Spleen (tissue), 11 donors: ENCODE measurements around the gene CHAMP1. TPM values are rescaled to one million over a fixed set of nuclear protein-coding genes. Genes with fewer than 3 reads are reported as not detected.

Experiments
- DNase-seq: peaks from one replicate; pipeline ENCODE4 v3.0.0-alpha.2; 2020
- H3K27ac ChIP-seq, 8 donors: fragments of 200-600 bp; sonication (generic) in 7 of 8; 1 replicate in 4 of 8; 2 replicates in 4 of 8; pipeline versions ENCODE4 v1.5.0 to v1.8.0; 2016 to 2021; ENCODE audit warnings: inconsistent platforms in 4 of 8, mild to moderate bottlenecking in 4 of 8, moderate library complexity in 1 of 8
- H3K27me3 ChIP-seq, 7 donors: fragments of 200-600 bp; sonication (generic) in 6 of 7; replicated peaks in 1 of 7; 1 replicate in 4 of 7; 2 replicates in 3 of 7; pipeline versions ENCODE4 v1.5.0 to v1.8.0; 2016 to 2021; ENCODE audit warnings: inconsistent platforms in 3 of 7, mild to moderate bottlenecking in 1 of 7
- H3K36me3 ChIP-seq, 6 donors: fragments of 200-600 bp; sonication (generic) in 5 of 6; 1 replicate in 4 of 6; 2 replicates in 2 of 6; pipeline versions ENCODE4 v1.5.0 to v1.8.0; 2016 to 2021; ENCODE audit warnings: inconsistent platforms in 2 of 6
- H3K4me1 ChIP-seq, 6 donors: fragments of 200-600 bp; sonication (generic) in 5 of 6; 1 replicate in 3 of 6; 2 replicates in 3 of 6; pipeline versions ENCODE4 v1.5.0 to v1.8.0; 2016 to 2021; ENCODE audit warnings: inconsistent platforms in 3 of 6
- H3K4me3 ChIP-seq, 8 donors: fragments of 200-600 bp; sonication (generic) in 7 of 8; 1 replicate in 4 of 8; 2 replicates in 4 of 8; pipeline versions ENCODE4 v1.5.0 to v1.8.0; 2016 to 2021; ENCODE audit warnings: inconsistent platforms in 4 of 8, mild to moderate bottlenecking in 4 of 8, moderate library complexity in 2 of 8
- H3K9me3 ChIP-seq, 8 donors: fragments of 200-600 bp; sonication (generic) in 7 of 8; 1 replicate in 4 of 8; 2 replicates in 4 of 8; pipeline versions ENCODE4 v1.5.0 to v1.8.0; 2016 to 2021; ENCODE audit warnings: inconsistent platforms in 4 of 8
- CTCF ChIP-seq, 11 experiments: fragments of 200-600 bp in 7 of 11; fragments of 450-650 bp in 4 of 11; sonication (generic) in 4 of 11; IDR thresholded peaks in 8 of 11; conservative IDR thresholded peaks in 3 of 11; 1 replicate in 7 of 11; 2 replicates in 4 of 11; pipeline versions ENCODE4 v1.4.0 to v1.8.0; 2016 to 2021; ENCODE audit warnings: antibody characterized with exemption in 11 of 11, inconsistent platforms in 4 of 11, mild to moderate bottlenecking in 1 of 11
- POLR2A ChIP-seq, 3 donors: fragments of 450-650 bp; IDR thresholded peaks; one replicate each; pipeline ENCODE4 v1.5.1; 2017; ENCODE audit warnings: antibody characterized with exemption in 3 of 3, mild to moderate bottlenecking in 1 of 3
- POLR2AphosphoS5 ChIP-seq, 3 donors: sonication (generic); formaldehyde crosslinking; IDR thresholded peaks; one replicate each; pipeline ENCODE4 v1.5.1; 2017; ENCODE audit warnings: antibody characterized with exemption in 3 of 3
- WGBS, 5 donors: extraction: QIAGEN DNeasy Blood & Tissue Kit in 3 of 5; methylation state at CpG; one replicate each; pipeline versions ENCODE4 v1.1.5 to v1.1.7; 2013 to 2018; 5-methylcytosine and 5-hydroxymethylcytosine counted together
- intact Hi-C: fragments of 100-400 bp; cut with DNase I; formaldehyde crosslinking; loops from one replicate; pipeline ENCODE4 v1.15.0; 2023; ENCODE audit warnings: low total_unique reads
- polyA plus RNA-seq, 3 donors: library from polyadenylated mRNA; stranded (reverse); fragments of 200-250 nt; gene quantifications; one replicate each; pipeline ENCODE4 v1.2.1, GENCODE V29; 2013
- total RNA-seq, 7 donors: library from RNA; depleted of rRNA in 3 of 7; stranded (reverse); fragments of >200 nt in 3 of 7; fragmentation: NEBNext Ultra II Directional in 4 of 7; extraction: Animal tissue kit (Norgen Biotek cat#: 25700) in 4 of 7; gene quantifications; one replicate each; pipeline versions ENCODE4 v1.1.0 to v1.2.1, GENCODE V29; 2016 to 2021
- donor health status: healthy with polysubstance abuse.
- donor health status: DM: no; HTN: no; CAD: no; lungs with moderate emphysema.
- donor health status: DM: no; HTN: no; CAD: no.
- donor health status: Bipolar disorder and iron deficiency.
- donor health status: healthy.
- donor health status: DM: no; HTN: no; CAD: no.
- donor health status: DM: yes; HTN: yes; CAD: no.

Gene CHAMP1
- total and polyA plus RNA-seq, 10 donors, result 3.8 to 49.8 (median 22.0) TPM

GRCh38 chr13:114298866-114299265, 15.4 kb upstream of the CHAMP1 start:
- Histone ChIP-seq H3K4me1 (no peaks in the 10 kb centered on the region), H3K9me3 (no peaks in the 10 kb centered on the region), H3K4me3 (no peak overlapping the region), H3K36me3 (peaks cover 0 to 100% (median 68%) of the 10 kb centered on the region in 6 donors), H3K27me3 (no peaks in the 10 kb centered on the region), H3K27ac (no peak overlapping the region)
- intact Hi-C loops, result no loop called here
- no peak for TF ChIP-seq POLR2AphosphoS5 (IDR thresholded peaks at IDR 0.05)
- TF ChIP-seq POLR2A (IDR thresholded peaks at IDR 0.05), result no peak
- no peak for TF ChIP-seq CTCF (IDR thresholded peaks at IDR 0.05 in 8 of 11, conservative IDR thresholded peaks at IDR 0.05 in 3 of 11)
- WGBS, 5 donors, result 89 to 94% (median 92%) methylated on average over 12 of the region's 12 CpGs
- DNase-seq, result peak; percentile 20

DNA sequence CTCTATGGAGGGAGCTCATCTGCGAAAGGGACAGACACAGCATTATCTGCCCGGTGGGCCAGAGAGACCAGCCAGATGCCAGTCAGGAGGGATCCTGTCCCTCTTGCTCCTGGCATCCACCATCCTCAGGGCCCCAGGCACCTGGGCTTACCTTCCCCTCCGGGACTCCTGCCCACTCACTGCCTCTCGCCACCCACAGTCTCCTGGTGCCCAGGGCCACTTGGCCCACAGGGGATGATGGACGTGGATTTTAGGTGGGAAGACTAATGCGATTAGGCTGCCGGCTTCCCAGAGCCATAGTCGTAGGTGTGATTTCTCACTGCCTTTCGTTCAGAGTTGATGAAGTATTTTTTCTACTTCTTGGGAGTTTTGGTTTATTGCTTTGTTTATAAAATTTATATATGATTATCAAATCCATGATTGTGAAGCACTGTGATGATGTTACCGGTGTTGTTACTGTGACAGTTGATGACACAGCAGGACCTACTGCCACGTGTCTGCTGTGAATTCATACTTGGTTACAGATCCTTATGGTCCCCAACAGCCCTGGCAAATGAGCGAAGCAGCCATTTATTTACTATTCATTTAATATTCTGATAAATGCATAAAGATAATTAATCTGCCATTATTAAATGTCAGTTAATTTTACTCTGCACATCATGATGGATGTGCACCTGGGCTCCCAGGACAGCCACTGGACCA, 14.5 kb upstream of the CHAMP1 start:
- H3K27ac ChIP-seq, result no peak overlapping the region
- intact Hi-C loops, result no loop called here
- no peaks in the 10 kb centered on the region for H3K27me3 ChIP-seq
- no peaks in the 10 kb centered on the region for H3K4me1 ChIP-seq
- H3K4me3 ChIP-seq, result no peak overlapping the region
- peak; percentile 34 for DNase-seq
- H3K9me3 ChIP-seq, result no peaks in the 10 kb centered on the region
- 93 to 97% (median 95%) methylated on average over 12 of the region's 12 CpGs for WGBS, 5 donors
- H3K36me3 ChIP-seq, result peaks cover 0 to 100% (median 73%) of the 10 kb centered on the region in 6 donors
- TF ChIP-seq POLR2A (IDR thresholded peaks at IDR 0.05) (no peak), POLR2AphosphoS5 (IDR thresholded peaks at IDR 0.05) (no peak)

DNA sequence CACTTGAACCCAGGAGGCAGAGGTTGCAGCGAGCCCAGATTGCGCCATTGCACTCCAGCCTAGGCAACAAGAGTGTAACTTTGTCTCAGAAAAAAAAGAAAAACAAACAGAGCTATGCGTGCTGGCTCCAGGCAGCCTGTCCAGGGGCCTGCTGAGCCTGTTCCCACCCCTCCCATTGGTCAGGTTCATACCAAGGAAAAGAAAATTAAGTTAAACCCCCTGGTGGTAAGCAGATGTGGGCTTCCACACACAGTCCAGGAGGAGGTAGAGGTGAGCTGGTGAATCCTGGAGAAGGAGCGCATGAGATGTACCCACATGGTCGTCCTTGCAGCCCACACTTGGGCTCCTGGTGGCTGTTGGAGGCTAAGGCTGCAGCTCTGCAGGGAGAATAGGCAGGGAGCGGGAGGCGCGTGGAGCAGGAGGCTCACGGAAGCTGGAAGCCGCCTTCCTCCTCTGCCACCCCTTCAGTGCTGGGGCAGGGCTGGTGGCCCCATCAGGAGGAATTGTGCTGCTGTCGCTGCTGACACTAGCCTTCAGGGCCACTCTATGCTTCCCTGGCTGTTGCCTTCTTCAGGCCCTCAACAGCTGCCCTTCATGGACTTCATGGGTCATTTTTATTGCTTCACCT, 10.5 kb upstream of the CHAMP1 start:
- no peak overlapping the region for H3K27ac ChIP-seq
- peak; percentile 44 for DNase-seq
- peaks cover 0 to 83% (median 66%) of the 10 kb centered on the region in 6 donors for H3K36me3 ChIP-seq
- 85 to 96% (median 94%) methylated on average over 11 of the region's 11 CpGs for WGBS, 5 donors
- no peaks in the 10 kb centered on the region for H3K9me3 ChIP-seq
- intact Hi-C loops, result no loop called here
- H3K27me3 ChIP-seq, result no peaks in the 10 kb centered on the region
- TF ChIP-seq CTCF (IDR thresholded peaks at IDR 0.05 in 8 of 11, conservative IDR thresholded peaks at IDR 0.05 in 3 of 11) (no peak), POLR2A (IDR thresholded peaks at IDR 0.05) (no peak), POLR2AphosphoS5 (IDR thresholded peaks at IDR 0.05) (no peak)
- no peak overlapping the region for H3K4me3 ChIP-seq
- H3K4me1 ChIP-seq, result no peaks in the 10 kb centered on the region

- peaks cover 0 to 76% (median 59%) of the 10 kb centered on the region in 6 donors for H3K36me3 ChIP-seq
- no peaks in the 10 kb centered on the region for H3K9me3 ChIP-seq
- peak; percentile 40 for DNase-seq
- intact Hi-C loops, result no loop called here
- 92 to 96% (median 94%) methylated on average over 13 of the region's 13 CpGs for WGBS, 5 donors
- no peak overlapping the region for H3K27ac ChIP-seq
- TF ChIP-seq POLR2A (IDR thresholded peaks at IDR 0.05) (no peak), POLR2AphosphoS5 (IDR thresholded peaks at IDR 0.05) (no peak), CTCF (IDR thresholded peaks at IDR 0.05 in 8 of 11, conservative IDR thresholded peaks at IDR 0.05 in 3 of 11) (no peak)
- no peak overlapping the region for H3K4me3 ChIP-seq
- no peaks in the 10 kb centered on the region for H3K4me1 ChIP-seq
- H3K27me3 ChIP-seq, result no peaks in the 10 kb centered on the region
Observed at GRCh38 chr13:114304346-114305034, 9.8 kb upstream of the CHAMP1 start.
